HL-60/S4 (cell line): ENCODE measurements around the gene MUC22.
"Not testable (repeated sequence)": the region's sequence is repeated elsewhere in the genome, so short reads cannot be mapped to it uniquely, and the experiment has no call there.

Experiments used
- in situ Hi-C: fragments of 300-500 bp; cut with MboI; formaldehyde crosslinking; loops from 2 replicates; pipeline ENCODE4 v1.14.3; 2022; ENCODE audit warnings: low sequenced_read_pairs

MUC22 gene

DNA sequence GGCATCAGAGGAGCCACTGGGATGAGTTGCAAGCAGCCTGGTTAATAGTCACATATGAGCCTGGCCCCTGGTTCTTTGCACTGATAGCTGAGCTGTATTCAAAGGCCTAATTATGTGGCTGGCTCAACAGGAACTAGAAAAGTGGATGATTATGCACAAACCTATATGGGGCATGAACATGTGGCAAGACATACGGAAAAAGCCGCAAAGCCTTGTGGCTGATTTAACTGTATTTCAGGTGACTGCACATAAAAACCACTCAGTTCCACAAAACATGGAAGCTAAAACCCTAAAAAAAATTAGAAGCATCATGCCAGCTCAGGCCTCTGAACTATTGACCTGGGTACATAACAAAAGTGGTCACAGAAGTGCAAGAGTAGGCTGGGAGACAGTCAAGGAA, 13.0 kb upstream of the MUC22 start:
- in situ Hi-C loops, result no loop called here

DNA sequence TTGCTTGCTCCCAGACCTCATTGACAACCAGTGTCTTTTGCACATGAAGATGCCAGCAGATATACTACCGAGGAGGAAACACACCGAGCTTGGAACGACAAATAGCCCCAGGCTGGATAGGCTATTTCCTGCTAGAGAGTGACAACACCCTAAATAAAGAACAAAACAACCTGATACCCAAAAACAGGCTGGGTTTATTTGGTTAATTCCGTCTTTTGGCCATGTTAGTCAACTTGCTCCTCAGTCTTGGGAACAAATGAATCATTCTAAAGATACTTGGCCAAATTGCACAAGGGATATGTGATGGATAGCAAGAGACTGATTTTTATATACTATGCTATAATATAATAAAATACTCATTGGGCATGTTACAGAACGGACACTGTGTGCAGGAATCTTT, 11.5 kb upstream of the MUC22 start:
- in situ Hi-C loops, result no loop called here

DNA sequence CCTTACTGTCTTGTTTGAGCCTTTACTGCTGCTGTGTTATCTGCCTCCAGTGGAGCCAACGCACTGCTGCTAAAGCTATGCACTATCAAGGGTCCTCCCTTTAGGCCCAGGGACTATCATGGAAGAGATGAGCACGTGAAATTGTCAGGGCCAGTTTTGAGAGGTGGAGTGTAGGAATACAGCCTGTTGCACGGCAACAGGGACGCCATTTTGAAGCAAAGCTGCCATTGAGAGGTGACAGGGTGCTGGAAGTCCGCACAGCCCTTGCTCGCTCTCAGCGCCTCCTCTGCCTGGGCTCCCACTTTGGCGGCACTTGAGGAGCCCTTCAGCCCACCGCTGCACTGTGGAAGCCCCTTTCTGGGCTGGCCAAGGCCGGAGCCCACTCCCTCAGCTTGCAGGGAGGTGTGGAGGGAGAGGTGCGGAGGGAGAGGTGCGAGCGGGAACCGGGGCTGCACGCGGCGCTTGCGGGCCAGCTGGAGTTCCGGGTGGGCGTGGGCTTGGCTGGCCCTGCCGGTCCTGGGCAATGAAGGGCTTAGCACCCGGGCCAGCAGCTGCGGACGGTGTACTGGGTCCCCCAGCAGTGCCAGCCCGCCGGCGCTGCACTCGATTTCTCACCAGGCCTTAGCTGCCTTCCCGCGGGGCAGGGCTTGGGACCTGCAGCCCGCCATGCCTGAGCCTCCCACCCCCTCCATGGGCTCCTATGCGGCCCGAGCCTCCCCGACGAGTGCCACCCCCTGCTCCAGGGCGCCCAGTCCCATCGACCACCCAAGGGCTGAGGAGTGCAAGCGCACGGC, 10.0 kb upstream of the MUC22 start:
- in situ Hi-C loops, result not testable (repeated sequence)

DNA sequence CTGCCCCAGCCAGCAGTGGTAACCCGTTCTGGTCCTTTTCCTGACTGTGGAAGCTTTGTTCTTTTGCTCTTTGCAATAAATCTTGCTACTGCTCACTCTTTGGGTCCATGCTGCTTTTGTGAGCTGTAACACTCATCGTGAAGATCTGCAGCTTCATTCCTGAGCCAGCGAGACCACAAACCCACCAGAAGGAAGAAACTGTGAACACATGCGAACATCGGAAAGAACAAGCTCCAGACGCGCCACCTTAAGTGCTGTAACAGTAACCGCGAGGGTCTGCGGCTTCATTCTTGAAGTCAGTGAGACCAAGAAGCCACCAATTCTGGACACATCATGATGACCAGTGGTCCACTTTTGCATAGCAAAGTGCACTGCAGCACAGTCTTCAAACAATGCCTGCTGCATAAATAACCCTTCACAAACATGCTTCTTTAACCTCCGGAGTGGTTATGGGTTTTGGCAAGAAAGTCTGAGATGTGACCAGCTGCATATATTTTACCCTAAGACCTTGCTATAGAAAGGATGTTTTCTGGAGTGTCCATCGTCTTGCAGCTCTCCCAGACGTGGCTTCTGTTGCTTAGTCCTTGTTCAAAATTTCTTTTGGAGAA, 8.9 kb upstream of the MUC22 start:
- in situ Hi-C loops, result no loop called here

DNA sequence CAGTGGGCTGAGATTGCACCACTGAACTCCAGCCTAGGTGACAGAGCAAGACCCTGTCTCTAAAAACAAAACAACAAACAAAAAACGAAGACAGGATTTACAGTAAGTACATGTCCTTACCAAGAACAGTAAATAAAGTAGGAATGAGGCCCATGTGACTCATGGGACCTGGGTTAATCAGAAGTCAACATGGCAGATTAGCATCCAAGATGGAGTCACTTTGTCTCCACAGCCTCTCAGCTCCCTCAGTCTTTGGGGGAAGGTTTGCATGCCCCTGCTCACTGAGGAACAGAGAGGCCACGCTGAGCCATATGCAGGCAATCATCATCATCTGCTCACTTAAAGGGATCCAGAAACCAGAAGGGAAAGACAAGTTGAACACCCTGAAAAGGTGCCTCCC, 7.8 kb upstream of the MUC22 start:
- in situ Hi-C loops, result no loop called here

DNA sequence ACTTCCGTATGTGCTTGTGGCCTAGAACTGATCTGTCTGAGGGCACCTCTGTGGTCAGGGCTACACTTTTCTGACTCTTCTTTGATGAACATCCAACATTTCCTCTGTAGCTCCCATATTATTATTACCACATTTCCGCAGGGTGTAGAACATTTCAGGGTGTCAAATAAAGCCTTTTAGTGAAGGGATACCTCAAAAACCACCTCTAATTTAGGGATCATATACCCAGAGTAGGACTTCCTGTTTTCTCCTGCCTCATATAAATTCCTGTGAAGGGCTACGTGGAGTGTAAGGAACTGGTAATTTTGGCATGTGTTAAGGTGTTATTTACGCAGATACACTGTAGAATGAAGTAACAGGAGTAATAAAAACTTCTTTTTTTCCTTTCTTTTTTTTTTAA, 5.5 kb upstream of the MUC22 start:
- in situ Hi-C loops, result no loop called here

DNA sequence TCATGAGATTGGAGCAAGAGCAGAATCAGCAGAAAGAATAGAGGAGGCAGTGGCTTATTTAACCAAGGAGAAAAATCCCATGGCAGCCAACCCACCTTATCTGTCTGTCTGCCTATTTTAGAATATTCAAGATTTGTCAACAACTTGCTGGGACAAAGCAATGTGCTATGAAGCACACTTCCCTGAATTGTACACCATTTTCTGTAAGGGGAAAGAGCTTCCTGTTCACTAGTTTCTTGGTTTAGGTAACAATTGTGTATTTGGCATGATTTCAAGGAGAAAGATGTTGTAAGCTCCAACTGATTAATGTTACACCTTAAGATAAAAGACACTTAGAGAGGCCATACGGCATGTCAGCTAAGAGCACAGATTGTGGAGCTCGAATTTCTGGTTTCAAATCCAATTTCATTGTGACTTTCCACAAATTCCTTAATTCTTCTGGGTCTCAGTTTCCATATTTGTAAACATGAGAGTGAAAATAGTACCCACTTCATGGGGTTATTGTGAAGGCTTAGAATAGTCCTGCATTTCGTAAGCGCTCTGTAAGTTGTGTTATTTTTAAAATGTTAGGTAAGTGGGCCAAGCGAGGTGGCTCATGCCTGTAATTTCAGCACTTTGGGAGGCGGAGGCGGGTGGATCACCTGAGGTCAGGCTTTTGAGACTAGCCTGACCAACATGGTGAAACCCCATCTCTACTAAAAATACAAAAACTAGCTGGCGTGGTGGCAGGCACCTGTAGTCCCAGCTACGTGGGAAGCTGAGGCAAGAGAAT, 4.8 kb upstream of the MUC22 start:
- in situ Hi-C loops, result no loop called here

DNA sequence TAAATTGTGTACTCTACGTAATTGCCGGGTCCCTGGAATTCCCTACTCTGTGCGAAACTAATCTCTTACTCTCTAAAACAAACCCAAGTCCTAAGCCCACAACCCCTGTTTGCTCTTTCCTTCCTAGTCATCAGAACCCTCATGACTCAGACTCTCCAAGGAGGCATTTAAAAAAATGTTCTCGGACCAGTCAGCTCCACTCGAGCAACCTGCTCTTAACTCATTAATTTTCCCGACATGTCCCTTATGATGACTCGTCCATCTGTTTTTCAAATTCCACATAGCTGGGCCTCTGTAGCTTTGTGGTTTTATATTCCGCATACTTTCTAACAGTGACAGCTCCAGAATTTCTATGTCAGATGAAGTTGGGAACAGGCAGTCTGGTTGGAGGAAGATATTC, 2.6 kb upstream of the MUC22 start:
- in situ Hi-C loops, result no loop called here

DNA sequence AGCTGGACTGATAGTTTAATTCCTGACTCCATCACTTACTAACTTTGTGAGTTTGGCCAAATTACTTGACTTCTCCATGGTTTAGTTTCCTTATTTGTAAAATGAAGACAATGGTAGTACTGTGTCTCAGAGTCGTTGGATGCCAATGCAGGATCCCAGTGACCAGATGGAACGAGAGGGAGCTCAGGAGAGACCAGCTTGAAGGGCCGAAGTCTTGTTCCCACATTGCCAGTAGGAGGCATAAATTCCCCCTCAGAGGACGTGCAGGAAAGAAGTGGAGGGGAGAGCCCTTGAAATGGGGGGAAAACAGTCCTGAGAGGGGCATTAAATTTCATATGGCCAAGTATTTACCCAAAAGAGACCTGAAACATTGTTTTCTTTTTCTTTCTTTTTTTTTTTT, 2.1 kb upstream of the MUC22 start:
- in situ Hi-C loops, result no loop called here

DNA sequence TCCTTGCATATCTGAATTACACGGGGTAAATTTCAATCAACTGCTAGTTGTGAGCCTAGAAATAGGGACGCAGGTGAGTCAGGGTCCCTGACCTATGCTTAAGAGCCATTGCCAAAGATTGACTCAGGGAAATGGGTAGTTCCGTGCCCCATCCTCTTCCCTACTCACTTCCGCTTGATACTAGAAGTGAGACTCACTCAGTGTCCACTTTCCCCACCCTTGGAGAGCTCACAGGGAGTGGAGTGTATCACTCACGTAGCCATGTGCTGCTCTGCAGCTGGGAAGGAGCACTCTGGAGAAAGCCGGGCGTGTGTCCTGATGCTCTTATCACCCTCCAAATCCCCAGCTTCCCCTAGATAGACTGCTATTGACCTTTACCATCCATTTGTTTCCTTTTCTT, 543 bp upstream of the MUC22 start:
- in situ Hi-C loops, result no loop called here

DNA sequence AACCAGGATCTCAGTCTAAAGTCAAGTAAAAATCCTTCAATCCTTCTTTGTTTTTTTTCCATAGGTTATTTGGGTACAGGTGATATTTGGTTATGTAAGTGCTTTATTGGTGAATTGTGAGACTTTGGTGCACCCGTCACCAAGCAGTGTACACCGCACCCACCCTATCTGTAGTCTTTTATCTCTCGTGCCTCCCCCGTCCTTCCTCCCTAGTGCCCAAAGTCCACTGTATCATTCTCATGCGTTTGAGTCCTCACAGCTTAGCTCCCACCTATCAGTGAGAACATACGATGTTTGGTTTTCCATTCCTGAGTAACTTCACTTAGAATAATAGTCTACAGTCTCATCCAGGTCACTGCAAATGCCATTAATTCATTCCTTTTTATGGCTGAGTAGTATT, 879 bp downstream of the MUC22 start:
- in situ Hi-C loops, result no loop called here

DNA sequence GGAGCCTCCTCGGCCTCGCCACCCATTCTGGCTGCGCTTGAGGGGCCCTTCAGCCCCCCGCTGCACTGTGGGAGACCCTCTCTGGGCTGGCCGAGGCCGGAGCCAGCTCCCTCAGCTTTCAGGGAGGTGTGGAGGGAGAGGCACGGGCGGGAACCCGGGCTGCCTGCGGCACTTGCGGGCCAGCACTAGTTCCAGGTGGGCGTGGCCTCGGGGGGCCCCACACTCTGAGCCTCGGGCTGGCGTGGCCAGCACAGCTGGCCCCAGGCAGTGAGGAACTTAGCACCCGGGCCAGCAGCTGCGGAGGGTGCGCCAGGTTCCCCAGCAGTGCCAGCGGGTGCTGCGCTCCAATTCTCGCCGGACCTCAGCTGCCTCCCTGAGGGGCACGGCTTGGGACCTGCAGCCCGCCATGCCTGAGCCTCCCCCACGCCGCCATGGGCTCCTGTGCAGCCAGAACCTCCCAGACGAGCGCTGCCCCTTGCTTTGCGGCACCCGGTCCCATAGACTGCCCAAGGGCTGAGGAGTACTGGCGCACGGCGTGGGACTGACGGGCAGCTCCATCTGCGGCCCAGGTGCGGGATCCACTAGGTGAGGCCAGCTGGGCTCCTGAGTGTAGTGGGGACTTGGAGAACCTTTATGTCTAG, 6.5 kb downstream of the MUC22 start:
- in situ Hi-C loops, result no loop called here

DNA sequence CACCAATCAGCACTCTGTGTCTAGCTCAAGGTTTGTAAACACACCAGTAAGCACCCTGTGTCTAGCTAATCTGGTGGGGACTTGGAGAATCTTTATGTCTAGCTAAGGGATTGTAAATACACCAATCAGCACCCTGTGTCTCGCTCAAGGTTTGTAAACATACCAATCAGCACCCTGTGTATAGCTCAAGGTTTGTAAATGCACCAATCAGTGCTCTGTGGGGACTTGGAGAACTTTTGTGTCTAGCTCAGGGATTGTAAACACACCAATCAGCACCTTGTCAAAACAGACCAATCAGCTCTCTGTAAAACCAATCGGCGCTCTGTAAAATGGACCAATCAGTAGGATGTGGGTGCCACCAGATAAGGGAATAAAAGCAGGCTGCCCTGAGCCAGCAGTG, 7.2 kb downstream of the MUC22 start:
- in situ Hi-C loops, result not testable (repeated sequence)

DNA sequence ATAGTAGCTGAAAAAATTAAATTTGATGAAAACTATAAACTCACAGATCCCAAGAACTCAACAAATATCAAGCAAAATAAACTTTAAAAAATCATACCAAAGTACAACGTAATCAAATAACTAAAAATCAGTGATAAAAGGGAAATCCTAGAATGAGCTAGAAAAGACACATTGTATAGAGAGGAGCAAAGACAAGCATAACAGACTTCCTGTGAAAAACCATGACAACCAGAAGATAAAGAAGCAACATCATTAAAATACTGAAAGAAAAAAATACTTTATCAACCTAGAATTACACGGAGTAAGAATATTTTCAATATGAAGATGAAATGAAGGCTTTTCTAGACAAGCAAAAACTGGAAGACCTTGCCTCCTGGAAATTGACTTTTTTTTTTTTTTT, 9.8 kb downstream of the MUC22 start:
- in situ Hi-C loops, result no loop called here

DNA sequence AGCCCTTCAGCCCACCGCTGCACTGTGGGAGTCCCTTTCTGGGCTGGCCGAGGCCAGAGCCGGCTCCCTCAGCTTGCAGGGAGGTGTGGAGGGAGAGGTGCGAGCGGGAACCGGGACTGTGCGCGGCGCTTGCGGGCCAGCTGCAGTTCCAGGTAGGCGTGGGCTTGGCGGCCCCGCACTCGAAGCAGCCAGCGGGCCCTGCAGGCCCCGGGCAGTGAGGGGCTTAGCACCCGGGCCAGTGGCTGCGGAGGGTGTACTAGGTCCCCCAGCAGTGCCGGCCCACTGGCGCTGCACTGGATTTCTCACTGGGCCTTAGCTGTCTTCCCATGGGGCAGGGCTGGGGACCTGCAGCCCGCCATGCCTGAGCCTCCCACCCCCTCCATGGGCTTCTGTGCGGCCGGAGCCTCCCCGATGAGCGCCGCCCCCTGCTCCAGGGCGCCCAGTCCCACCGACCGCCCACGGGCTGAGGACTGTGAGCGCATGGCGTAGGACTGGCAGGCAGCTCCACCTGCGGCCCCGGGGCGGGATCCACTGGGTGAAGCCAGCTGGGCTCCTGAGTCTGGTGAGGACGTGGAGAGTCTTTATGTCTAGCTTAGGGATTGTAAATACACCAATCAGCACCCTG, 10.5 kb downstream of the MUC22 start:
- in situ Hi-C loops, result not testable (repeated sequence)

DNA sequence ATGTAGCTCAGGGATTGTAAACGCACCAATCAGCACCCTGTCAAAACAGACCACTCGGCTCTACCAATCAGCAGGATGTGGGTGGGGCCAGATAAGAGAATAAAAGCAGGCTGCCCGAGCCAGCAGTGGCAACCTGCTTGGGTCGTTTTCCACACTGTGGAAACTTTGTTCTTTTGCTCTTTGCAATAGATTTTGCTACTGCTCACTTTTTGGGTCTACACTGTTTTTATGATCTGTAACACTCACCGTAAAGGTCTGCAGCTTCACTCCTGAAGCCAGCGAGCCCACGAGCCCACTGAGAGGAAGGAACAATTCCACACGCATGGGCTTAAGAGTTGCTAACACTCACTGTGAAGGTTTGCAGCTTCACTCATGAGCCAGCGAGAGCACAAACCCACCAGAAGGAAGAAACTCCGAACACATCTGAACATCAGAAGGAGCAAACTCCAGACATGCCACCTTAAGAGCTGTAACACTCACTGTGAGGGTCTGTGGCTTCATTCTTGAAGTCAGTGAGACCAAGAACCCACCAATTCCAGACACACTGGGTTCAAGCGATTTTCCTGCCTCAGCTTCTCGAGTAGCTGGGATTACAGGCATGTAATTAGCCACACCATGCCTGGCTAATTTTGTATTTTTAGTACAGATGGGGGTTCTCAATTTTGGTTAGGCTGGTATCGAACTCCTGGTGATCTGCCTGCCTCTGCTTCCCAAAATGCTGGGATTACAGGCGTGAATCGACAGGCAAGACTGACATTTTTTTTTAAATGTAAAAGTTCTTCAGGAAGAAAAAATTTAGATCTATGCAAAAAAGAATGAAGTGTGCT, 11.6 kb downstream of the MUC22 start:
- in situ Hi-C loops, result not testable (repeated sequence)

DNA sequence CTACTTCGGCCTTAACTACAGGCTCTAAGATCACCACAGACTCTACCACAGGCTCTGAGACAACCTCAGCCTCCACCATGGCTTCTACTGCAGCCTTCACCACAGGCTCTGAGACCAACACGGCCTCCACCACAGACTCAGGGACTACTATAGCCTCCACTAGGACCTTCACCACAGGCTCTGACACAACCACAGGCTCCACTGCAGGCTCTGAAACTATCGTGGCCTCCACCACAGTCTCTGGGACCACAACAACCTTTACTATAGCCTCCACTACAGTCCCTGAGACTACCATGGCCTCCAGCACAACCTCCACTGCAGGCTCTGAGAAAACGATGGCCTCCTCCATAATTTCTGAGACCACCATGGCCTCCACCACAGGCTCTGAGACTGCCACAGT, 15.3 kb downstream of the MUC22 start:
- in situ Hi-C loops, result no loop called here

DNA sequence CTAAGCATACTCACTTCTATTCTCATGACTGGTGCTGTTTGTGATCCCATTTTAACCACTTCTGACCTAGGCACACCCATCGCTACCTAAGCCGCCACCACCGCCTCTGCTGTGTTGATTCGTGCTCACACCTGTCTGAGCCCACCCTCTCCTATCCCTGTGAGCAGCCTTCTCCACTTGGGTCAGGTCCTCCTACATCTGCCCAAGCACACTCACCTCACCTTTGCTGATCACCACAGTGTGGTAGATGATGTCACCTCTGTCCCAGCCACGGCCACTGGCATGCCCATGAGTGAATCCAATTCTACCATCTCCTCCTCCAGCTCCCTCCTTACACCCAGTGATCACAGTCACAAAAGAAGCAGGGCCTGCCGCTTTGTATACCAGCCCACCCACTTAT, 20.8 kb downstream of the MUC22 start:
- in situ Hi-C loops, result no loop called here

DNA sequence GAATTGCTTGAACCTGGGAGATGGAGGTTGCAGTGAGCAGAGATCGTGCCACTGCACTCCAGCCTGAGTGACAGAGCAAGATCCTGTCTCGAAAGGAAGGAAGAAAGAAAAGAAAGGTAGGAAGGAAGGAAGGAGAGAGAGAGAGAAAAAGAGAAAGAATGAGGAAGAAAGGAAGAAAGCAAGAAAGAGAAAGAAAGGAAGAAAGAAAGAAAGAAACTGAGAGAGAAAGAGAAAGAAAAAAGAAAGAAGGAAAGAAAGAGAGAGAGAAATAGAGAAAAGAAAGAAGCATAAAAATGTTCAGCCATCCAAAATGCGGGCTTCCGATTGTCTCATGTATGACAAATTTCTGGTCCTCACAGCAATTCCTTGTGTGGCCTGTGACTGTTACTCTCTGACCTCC, 22.8 kb downstream of the MUC22 start:
- in situ Hi-C loops, result no loop called here

DNA sequence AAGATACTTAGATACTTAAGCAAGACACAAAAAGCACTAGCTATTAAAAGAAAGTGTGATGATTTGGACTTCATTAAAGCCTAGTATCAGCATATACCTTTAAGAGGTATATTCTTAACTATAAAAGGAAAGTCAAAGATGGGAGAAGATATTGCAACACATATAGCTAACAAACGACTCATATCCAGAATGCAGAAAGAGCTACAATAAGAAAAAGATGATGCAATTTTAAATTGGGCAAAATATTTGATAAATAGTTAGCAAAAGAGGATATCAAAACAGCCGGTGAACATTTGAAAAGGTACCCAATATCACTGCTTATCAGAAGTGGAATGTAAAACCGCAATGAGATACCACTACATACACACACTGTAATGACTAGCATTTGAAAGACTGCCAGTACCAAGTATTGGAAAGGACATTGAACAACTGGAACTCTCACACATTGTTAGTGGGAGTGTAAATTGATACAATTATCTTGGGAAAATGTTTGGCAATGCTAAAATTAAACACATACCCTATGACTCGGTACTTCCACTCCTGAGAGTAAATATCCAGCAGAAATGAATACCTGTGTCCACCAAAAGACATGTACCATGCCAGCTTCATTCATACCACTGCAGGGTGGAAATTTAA, 25.7 kb downstream of the MUC22 start:
- in situ Hi-C loops, result no loop called here
